Endothelial cell of umbilical vein (primary cell): ENCODE results near the gene LITAF. TPM values are rescaled to one million over a fixed set of nuclear protein-coding genes. Genes with fewer than 3 reads are reported as not detected.

Source experiments
- BruUV-seq: library from RNA; stranded (reverse); fragments of 400-500 nt; replicated peaks from 2 replicates; lab custom pipeline; 2021; lab: Mats Ljungman, UMichigan
- CTCF ChIA-PET: fragments of 300-600, 350-600 bp; sonication (Branson Sonifier 250); formaldehyde crosslinking; loops from one replicate; lab custom pipeline; 2021; ENCODE audit warnings: antibody characterized with exemption, inconsistent platforms; lab: Charles Lee
- POLR2A ChIA-PET: fragments of 300-600, 350-600 bp; sonication (Branson Sonifier 250); formaldehyde crosslinking; loops from one replicate; lab custom pipeline; 2021; ENCODE audit warnings: antibody characterized with exemption, inconsistent platforms; lab: Charles Lee
- DNase-seq: peaks from one replicate; pipeline ENCODE4 v3.0.0-alpha.2; 2011; ENCODE audit warnings: low read depth, low spot score
- FAIRE-seq: peaks from 2 replicates; lab custom pipeline; 2011; peaks lifted over from hg19 to GRCh38; lab: Jason Lieb, UNC
- H2AFZ ChIP-seq: 2 replicates; pipeline ENCODE4 v1.6.0; 2012; ENCODE audit warnings: low read depth, low read length, control low read depth, inconsistent platforms
- H3K27ac ChIP-seq: 2 replicates; pipeline ENCODE4 v1.5.1; 2011; ENCODE audit warnings: low read depth, mild to moderate bottlenecking, control low read depth, low read length, moderate library complexity; ENCODE audit not compliant: insufficient read depth
- H3K27me3 ChIP-seq, 2 experiments: 2 replicates each; pipeline versions ENCODE4 v1.6.0 to v1.6.1; 2011; ENCODE audit warnings: low read length in 2 of 2, mixed read lengths in 1 of 2; ENCODE audit not compliant: control insufficient read depth in 2 of 2, insufficient read depth in 2 of 2
- H3K36me3 ChIP-seq, 2 experiments: 2 replicates in 1 of 2; 3 replicates in 1 of 2; pipeline ENCODE4 v1.5.1; 2011; ENCODE audit warnings: low read length in 2 of 2, mild to moderate bottlenecking in 1 of 2, moderate library complexity in 1 of 2; ENCODE audit not compliant: control insufficient read depth in 2 of 2, insufficient read depth in 2 of 2; ENCODE audit errors: extremely low read depth in 1 of 2
- H3K4me1 ChIP-seq: 3 replicates; pipeline ENCODE4 v1.5.1; 2011; ENCODE audit warnings: mild to moderate bottlenecking, low read length; ENCODE audit not compliant: control insufficient read depth, insufficient read depth; ENCODE audit errors: extremely low read depth
- H3K4me2 ChIP-seq: 2 replicates; pipeline ENCODE4 v1.6.1; 2011; ENCODE audit warnings: low read length, control low read depth, mixed read lengths; ENCODE audit not compliant: insufficient read depth
- H3K4me3 ChIP-seq, 3 experiments: fragments of 200-600 bp in 1 of 3; sonication (generic), shearing (Covaris generic) in 1 of 3; replicated peaks in 1 of 3; 2 replicates each; pipeline ENCODE4 v1.5.1; 2011 to 2016; ENCODE audit warnings: control low read depth in 3 of 3, low read length in 3 of 3, mild to moderate bottlenecking in 2 of 3, inconsistent platforms in 1 of 3, low read depth in 1 of 3, moderate library complexity in 1 of 3; ENCODE audit not compliant: insufficient read depth in 1 of 3
- H3K79me2 ChIP-seq: 2 replicates; pipeline ENCODE4 v1.6.0; 2012; ENCODE audit warnings: low read length, inconsistent platforms; ENCODE audit not compliant: control insufficient read depth, insufficient read depth
- H3K9ac ChIP-seq: replicated peaks from 2 replicates; pipeline ENCODE3; 2011; ENCODE audit warnings: low read length, control low read depth; ENCODE audit not compliant: insufficient read depth; ENCODE audit errors: extremely low read depth
- H3K9me1 ChIP-seq: replicated peaks from 3 replicates; pipeline ENCODE4 v1.6.0; 2011; ENCODE audit warnings: mild to moderate bottlenecking, low read length; ENCODE audit not compliant: control insufficient read depth, insufficient read depth; ENCODE audit errors: extremely low read depth
- H3K9me3 ChIP-seq: replicated peaks from 2 replicates; pipeline ENCODE4 v1.5.1; 2012; ENCODE audit warnings: low read length, inconsistent platforms; ENCODE audit not compliant: control insufficient read depth, insufficient read depth
- H4K20me1 ChIP-seq: replicated peaks from 2 replicates; pipeline ENCODE3; 2011; ENCODE audit warnings: mild to moderate bottlenecking, low read length; ENCODE audit not compliant: control insufficient read depth, insufficient read depth; ENCODE audit errors: extremely low read depth
- CTCF ChIP-seq, 2 donors: IDR thresholded peaks; 1 replicate in 1 of 2; 2 replicates in 1 of 2; pipeline ENCODE4 v1.5.1; 2011; ENCODE audit warnings: low read length in 2 of 2, mild to moderate bottlenecking in 2 of 2, moderate library complexity in 2 of 2, control low read depth in 1 of 2, inconsistent platforms in 1 of 2, low read depth in 1 of 2; ENCODE audit not compliant: insufficient read depth in 1 of 2; ENCODE audit errors: extremely low read depth in 1 of 2
- EZH2 ChIP-seq: IDR thresholded peaks from 2 replicates; pipeline ENCODE4 v1.6.1; 2012; ENCODE audit warnings: borderline replicate concordance, low read depth, mild to moderate bottlenecking, moderate library complexity, low read length, inconsistent platforms; ENCODE audit not compliant: severe bottlenecking
- FOS ChIP-seq: IDR thresholded peaks from 2 replicates; pipeline ENCODE4 v1.6.1; 2011; ENCODE audit warnings: mild to moderate bottlenecking, low read length, moderate library complexity, borderline replicate concordance; ENCODE audit not compliant: insufficient read depth
- GATA2 ChIP-seq: IDR thresholded peaks from 2 replicates; pipeline ENCODE4 v1.7.0; 2011; ENCODE audit warnings: low read depth, mild to moderate bottlenecking, moderate library complexity, mixed read lengths, low read length; ENCODE audit not compliant: insufficient read length, insufficient read depth
- JUN ChIP-seq: IDR thresholded peaks from 2 replicates; pipeline ENCODE4 v1.6.1; 2011; ENCODE audit warnings: borderline replicate concordance, low read depth; ENCODE audit not compliant: insufficient read length, insufficient read depth
- MAX ChIP-seq: IDR thresholded peaks from 2 replicates; pipeline ENCODE4 v1.6.1; 2011; ENCODE audit not compliant: insufficient read depth, insufficient read length
- MYC ChIP-seq: IDR thresholded peaks from one replicate; pipeline ENCODE4 v1.6.1; 2011; ENCODE audit warnings: mild to moderate bottlenecking, low read depth, low read length
- POLR2A ChIP-seq: IDR thresholded peaks from 2 replicates; pipeline ENCODE4 v1.6.1; 2012; ENCODE audit warnings: low read depth, mild to moderate bottlenecking, control low read depth, low read length
- POLR2AphosphoS5 ChIP-seq: IDR thresholded peaks from 2 replicates; pipeline ENCODE4 v1.6.1; 2012; ENCODE audit warnings: low read depth, mild to moderate bottlenecking, control low read depth, low read length, moderate library complexity; ENCODE audit not compliant: insufficient read depth
- dilution Hi-C: fragments of 300-500 bp; cut with MboI; formaldehyde crosslinking; loops from one replicate; pipeline ENCODE4 v1.15.0; 2019; ENCODE audit warnings: low sequenced_read_pairs; ENCODE audit not compliant: extremely low pct_ligation_motif_present
- intact Hi-C: fragments of 100-400 bp; cut with micrococcal nuclease; formaldehyde crosslinking; loops from one replicate; pipeline ENCODE4 v1.10.0; 2022
- polyA plus RNA-seq, 4 experiments: library from polyadenylated mRNA; depleted of rRNA in 3 of 4; stranded (reverse) in 3 of 4; unstranded in 1 of 4; fragments of >200 nt; gene quantifications; 2 replicates each; pipeline versions ENCODE4 v1.2.1 to v1.2.3, GENCODE V29; 2011 to 2012; ENCODE audit warnings: missing spikeins in 1 of 4
- total RNA-seq: library from RNA; stranded (reverse); gene quantifications from 2 replicates; pipeline ENCODE4 v1.2.3, GENCODE V29; 2021

Gene LITAF
- total and polyA plus RNA-seq, 2 donors (not counting 3 experiments of a cell fraction or from before 2014, with no cell fraction given): 15.2 to 27.2 TPM

GRCh38 chr16:11561856-11562255, 24.9 kb downstream of the LITAF start:
- Histone ChIP-seq H3K36me3 (no peaks in the 10 kb centered on the region), H3K4me3 (no peak overlapping the region), H3K27ac (no peak overlapping the region), H3K9me1 (no peaks in the 10 kb centered on the region), H3K4me1 (peaks cover 11% of the 10 kb centered on the region), H3K27me3 (no peaks in the 10 kb centered on the region), H3K4me2 (no peak overlapping the region), H3K9ac (no peak overlapping the region), H3K79me2 (no peaks in the 10 kb centered on the region), H4K20me1 (no peaks in the 10 kb centered on the region), H3K9me3 (no peaks in the 10 kb centered on the region), H2AFZ (peak overlapping the region; percentile 93)
- BruUV-seq: no TSS peak
- FAIRE-seq: no peak
- dilution Hi-C loops: no loop called here
- DNase-seq: no peak
- intact Hi-C loops: no loop called here
- ChIA-PET POLR2A (no interaction called here), CTCF (no interaction called here)
- no peak for TF ChIP-seq POLR2AphosphoS5
- TF ChIP-seq EZH2: no peak
- TF ChIP-seq CTCF (IDR thresholded peaks at IDR 0.05; ENCODE audit: extremely low read depth in 1 of 2, insufficient read depth in 1 of 2, low read depth in 1 of 2, low read length in 2 of 2): no peak
- no peak for TF ChIP-seq GATA2
- no peak for TF ChIP-seq JUN
- no peak for TF ChIP-seq FOS
- no peak for TF ChIP-seq MYC
- TF ChIP-seq MAX: no peak
- TF ChIP-seq POLR2A: no peak
